Upper lobe of left lung (tissue), 6 donors: Measurements from ENCODE around the gene SVEP1. TPM values are rescaled to one million over a fixed set of nuclear protein-coding genes. Genes with fewer than 3 reads are reported as not detected.
"Not testable (repeated sequence)": the region's sequence is repeated elsewhere in the genome, so short reads cannot be mapped to it uniquely, and the experiment has no call there.

Experiments used
- ATAC-seq, 2 donors: fragments of 200-7000 bp; cut with Tn5 transposase; one replicate each; pipeline ENCODE4 v1.9.1; 2022; ENCODE audit warnings: mild to moderate bottlenecking in 2 of 2, moderate library complexity in 2 of 2; ENCODE audit not compliant: low FRiP score in 2 of 2
- DNase-seq, 2 donors: peaks; one replicate each; pipeline ENCODE4 v3.0.0-alpha.2; 2019 to 2020
- H3K27ac ChIP-seq, 4 donors: fragments of 200-600 bp; sonication (generic); one replicate each; pipeline ENCODE4 v1.5.1; 2016 to 2019
- H3K27me3 ChIP-seq, 4 donors: fragments of 200-600 bp; sonication (generic); one replicate each; pipeline ENCODE4 v1.5.1; 2017 to 2019
- H3K36me3 ChIP-seq, 4 donors: fragments of 200-600 bp; sonication (generic); one replicate each; pipeline ENCODE4 v1.5.1; 2016 to 2019
- H3K4me1 ChIP-seq, 4 donors: fragments of 200-600 bp; sonication (generic); one replicate each; pipeline ENCODE4 v1.5.1; 2018 to 2019
- H3K4me3 ChIP-seq, 4 donors: fragments of 200-600 bp; sonication (generic); one replicate each; pipeline ENCODE4 v1.5.1; 2017 to 2019; ENCODE audit warnings: mild to moderate bottlenecking in 2 of 4, moderate library complexity in 1 of 4
- H3K9me3 ChIP-seq, 4 donors: fragments of 200-600 bp; sonication (generic); one replicate each; pipeline ENCODE4 v1.5.1; 2018 to 2019
- CTCF ChIP-seq, 6 experiments: fragments of 450-650 bp in 4 of 6; fragments of 200-600 bp in 2 of 6; sonication (generic) in 2 of 6; IDR thresholded peaks; one replicate each; pipeline ENCODE4 v1.5.1; 2016 to 2019; ENCODE audit warnings: antibody characterized with exemption in 6 of 6
- EP300 ChIP-seq, 4 donors: sonication (generic); formaldehyde crosslinking; IDR thresholded peaks; one replicate each; pipeline ENCODE4 v1.5.1; 2017; ENCODE audit warnings: antibody characterized with exemption in 4 of 4, control low read depth in 2 of 4
- POLR2A ChIP-seq, 4 donors: fragments of 450-650 bp; IDR thresholded peaks; one replicate each; pipeline ENCODE4 v1.5.1; 2016 to 2017; ENCODE audit warnings: antibody characterized with exemption in 4 of 4, mild to moderate bottlenecking in 2 of 4
- POLR2AphosphoS5 ChIP-seq, 2 donors: sonication (generic); formaldehyde crosslinking; IDR thresholded peaks; one replicate each; pipeline ENCODE4 v1.5.1; 2017; ENCODE audit warnings: antibody characterized with exemption in 2 of 2
- WGBS, 2 donors: methylation state at CpG; one replicate each; pipeline ENCODE4 v1.1.5; 2017 to 2018; 5-methylcytosine and 5-hydroxymethylcytosine counted together
- total RNA-seq, 6 donors: library from RNA; depleted of rRNA in 4 of 6; stranded (reverse); fragments of >200 nt in 4 of 6; gene quantifications; one replicate each; pipeline versions ENCODE4 v1.1.0 to v1.2.1, GENCODE V29; 2016 to 2021
- donor health status: DM: no; HTN: no; CAD: no; lungs with moderate emphysema.
- donor health status: DM: no; HTN: yes; CAD: no; lungs with severe emphysema.

SVEP1 gene
- total RNA-seq, 6 donors from 2014 or later = 25.4 to 54.5 (median 33.0) TPM

DNA sequence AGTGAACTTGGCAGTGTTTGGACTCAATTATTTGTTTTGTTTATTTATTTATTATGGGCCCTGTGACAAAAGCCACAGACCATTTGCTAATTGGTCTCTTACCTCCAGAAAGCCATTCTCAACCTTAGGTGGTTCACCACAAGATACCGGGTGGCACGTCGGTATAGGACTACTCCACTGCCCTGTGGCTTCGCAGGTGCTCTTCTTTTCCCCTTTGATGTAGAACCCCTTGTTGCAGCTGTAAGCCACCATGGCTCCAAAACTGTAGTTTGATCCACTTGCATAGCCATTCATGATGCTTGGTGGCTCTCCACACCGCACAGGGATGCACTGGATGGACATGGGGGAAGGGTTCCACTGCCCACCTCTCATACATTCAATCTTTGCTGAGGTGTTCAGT, 168.6 kb downstream of the SVEP1 start:
- H3K4me1 ChIP-seq = no peaks in the 10 kb centered on the region
- 81 to 98% methylated on average over 5 of the region's 5 CpGs for WGBS, 2 donors

GRCh38 chr9:110408598-110408997, 170.9 kb downstream of the SVEP1 start:
- no peaks in the 10 kb centered on the region for H3K27me3 ChIP-seq
- no peak for DNase-seq
- H3K9me3 ChIP-seq = no peaks in the 10 kb centered on the region
- H3K4me3 ChIP-seq = no peak overlapping the region
- ATAC-seq = no peak
- no peaks in the 10 kb centered on the region for H3K4me1 ChIP-seq
- no peak overlapping the region for H3K27ac ChIP-seq
- TF ChIP-seq POLR2A (IDR thresholded peaks at IDR 0.05) (no peak), CTCF (IDR thresholded peaks at IDR 0.05) (no peak), EP300 (IDR thresholded peaks at IDR 0.05) (no peak), POLR2AphosphoS5 (IDR thresholded peaks at IDR 0.05) (no peak)
- no peaks in the 10 kb centered on the region for H3K36me3 ChIP-seq
- WGBS, 2 donors = 77 to 86% methylated on average over 7 of the region's 7 CpGs

More for the DNA sequence above, 168.6 kb downstream of the SVEP1 start:
- H3K27me3 ChIP-seq = no peaks in the 10 kb centered on the region
- no peak overlapping the region for H3K27ac ChIP-seq
- ATAC-seq = no peak
- peaks cover 0 to 5% (median 0%) of the 10 kb centered on the region in 4 donors for H3K36me3 ChIP-seq
- H3K9me3 ChIP-seq = no peaks in the 10 kb centered on the region
- TF ChIP-seq POLR2A (IDR thresholded peaks at IDR 0.05) = no peak
- H3K4me3 ChIP-seq = no peak overlapping the region
- no peak for DNase-seq

GRCh38 chr9:110405858-110406443, 173.6 kb downstream of the SVEP1 start:
- Histone ChIP-seq H3K27me3 (no peaks in the 10 kb centered on the region), H3K36me3 (no peaks in the 10 kb centered on the region), H3K9me3 (no peaks in the 10 kb centered on the region), H3K4me3 (no peak overlapping the region), H3K27ac (no peak overlapping the region), H3K4me1 (no peaks in the 10 kb centered on the region)
- 79 to 83% methylated on average over 9 of the region's 9 CpGs for WGBS, 2 donors
- TF ChIP-seq EP300 (IDR thresholded peaks at IDR 0.05) = no peak
- TF ChIP-seq POLR2AphosphoS5 (IDR thresholded peaks at IDR 0.05) = no peak
- no peak for TF ChIP-seq POLR2A (IDR thresholded peaks at IDR 0.05)
- TF ChIP-seq CTCF (IDR thresholded peaks at IDR 0.05) = no peak
- DNase-seq (no peak), ATAC-seq (no peak)

DNA sequence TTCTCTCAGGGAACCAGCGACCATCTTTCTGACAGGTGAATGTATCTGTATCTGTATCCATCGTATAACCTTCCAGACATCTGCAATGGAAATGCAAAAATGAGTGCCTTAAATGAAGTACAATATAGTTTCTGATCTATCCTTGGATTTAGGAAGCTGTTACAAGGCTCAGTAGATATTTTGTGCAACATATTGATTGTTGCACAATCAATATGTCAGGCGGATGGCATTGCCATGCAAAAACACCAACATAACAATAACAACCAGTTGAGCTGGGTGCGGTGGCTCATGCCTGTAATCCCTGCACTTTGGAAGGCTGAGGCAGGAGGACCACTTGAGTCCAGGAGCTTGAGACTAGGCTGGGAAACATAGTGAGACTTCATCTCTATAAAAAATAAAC, 175.1 kb downstream of the SVEP1 start:
- TF ChIP-seq POLR2AphosphoS5 (IDR thresholded peaks at IDR 0.05) (no peak), CTCF (IDR thresholded peaks at IDR 0.05) (no peak), POLR2A (IDR thresholded peaks at IDR 0.05) (no peak), EP300 (IDR thresholded peaks at IDR 0.05) (no peak)
- H3K4me3 ChIP-seq = no peak overlapping the region
- H3K27me3 ChIP-seq = no peaks in the 10 kb centered on the region
- ATAC-seq = no peak
- H3K36me3 ChIP-seq = no peaks in the 10 kb centered on the region
- DNase-seq = no peak
- no peak overlapping the region for H3K27ac ChIP-seq
- WGBS, 2 donors = 90% methylated on average over 4 of the region's 4 CpGs
- H3K4me1 ChIP-seq = no peaks in the 10 kb centered on the region
- H3K9me3 ChIP-seq = no peaks in the 10 kb centered on the region

DNA sequence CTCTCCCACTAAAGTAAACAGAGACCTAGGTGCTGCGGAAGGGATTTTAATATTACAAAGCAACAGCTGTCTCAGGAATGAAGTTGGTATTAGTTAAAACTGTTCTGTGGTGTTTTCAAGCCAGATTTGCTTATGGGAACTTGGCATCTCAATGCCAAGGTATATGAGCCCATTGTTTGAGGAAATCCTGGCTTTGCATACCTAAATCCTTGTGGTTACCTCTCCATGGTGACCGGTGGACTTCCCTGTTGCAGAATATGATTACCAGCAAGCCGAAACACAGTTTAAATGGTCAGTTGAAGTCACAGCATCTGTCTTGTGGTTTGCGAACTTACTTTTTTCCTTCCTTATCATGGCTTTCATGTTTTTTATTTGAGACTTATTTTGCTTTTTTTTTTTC, 179.6 kb downstream of the SVEP1 start:
- H3K4me3 ChIP-seq = no peak overlapping the region
- no peak overlapping the region for H3K27ac ChIP-seq
- no peaks in the 10 kb centered on the region for H3K27me3 ChIP-seq
- 86 to 88% methylated on average over 4 of the region's 4 CpGs for WGBS, 2 donors
- DNase-seq (no peak), ATAC-seq (no peak)
- H3K4me1 ChIP-seq = no peaks in the 10 kb centered on the region
- no peak for TF ChIP-seq POLR2AphosphoS5 (IDR thresholded peaks at IDR 0.05)
- TF ChIP-seq POLR2A (IDR thresholded peaks at IDR 0.05) = no peak
- no peaks in the 10 kb centered on the region for H3K9me3 ChIP-seq
- no peaks in the 10 kb centered on the region for H3K36me3 ChIP-seq

GRCh38 chr9:110398992-110399391, 180.5 kb downstream of the SVEP1 start:
- not testable (repeated sequence) for ATAC-seq

More at GRCh38 chr9:110398992-110399391, 180.5 kb downstream of the SVEP1 start:
- not testable (repeated sequence) for H3K27me3 ChIP-seq, H3K4me3 ChIP-seq, H3K27ac ChIP-seq, H3K36me3 ChIP-seq, H3K9me3 ChIP-seq, H3K4me1 ChIP-seq, DNase-seq
- WGBS, 2 donors = 41 to 92% methylated on average over 1 of the region's 2 CpGs
